ENCODE data around the gene COQ6. TPM values are rescaled to one million over a fixed set of nuclear protein-coding genes. Genes with fewer than 3 reads are reported as not detected.
"Not testable (repeated sequence)": the region's sequence is repeated elsewhere in the genome, so short reads cannot be mapped to it uniquely, and the experiment has no call there.

Gene COQ6
- total and polyA plus RNA-seq, 2 of the 8 experiments (the other 6 are each of a cell fraction or from before 2014, with no cell fraction given): 9.5 to 15.5 TPM

DNA sequence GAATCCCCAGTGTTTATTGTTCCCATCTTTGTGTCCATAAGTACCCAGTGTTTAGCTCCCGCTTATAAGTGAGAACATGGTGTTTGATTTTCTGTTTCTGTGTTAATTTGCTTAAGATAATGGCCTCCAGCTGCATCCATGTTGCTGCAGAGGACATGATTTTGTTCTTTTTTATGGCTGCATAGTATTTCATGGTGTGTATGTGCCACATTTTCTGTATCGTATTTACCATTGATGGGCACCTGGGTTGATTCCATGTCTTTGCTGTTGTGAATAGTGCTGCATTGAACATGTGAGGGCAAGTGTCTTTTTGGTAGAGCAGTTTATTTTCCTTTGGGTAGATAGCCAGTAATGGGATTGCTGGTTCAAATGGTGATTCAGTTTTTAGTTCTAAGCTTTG, 30.6 kb upstream of the COQ6 start:
- not testable (repeated sequence) for H3K27me3 ChIP-seq (replicated peaks in 1 of 4; ENCODE audit: control insufficient read depth in 3 of 4, extremely low read depth in 1 of 4, insufficient read depth in 3 of 4, low read length in 3 of 4); H3K56ac ChIP-seq (replicated peaks; ENCODE audit: insufficient read length, low read depth, low read length); DNase-seq (ENCODE audit: low read depth in 1 of 2, low spot score in 2 of 2); H3K18ac ChIP-seq (ENCODE audit: extremely low read depth, low read length); H4K91ac ChIP-seq (replicated peaks; ENCODE audit: insufficient read length, low read length); H3K23me2 ChIP-seq (ENCODE audit: low read depth, low read length); H2BK20ac ChIP-seq (ENCODE audit: low read length); H3K4me2 ChIP-seq (ENCODE audit: insufficient read depth in 1 of 2, low read depth in 2 of 2, low read length in 2 of 2); H2AFZ ChIP-seq (ENCODE audit: low read length); H4K20me1 ChIP-seq (replicated peaks in 1 of 2; ENCODE audit: control insufficient read depth in 1 of 2, insufficient read depth in 2 of 2, low read length in 2 of 2); H3K79me2 ChIP-seq (ENCODE audit: control insufficient read depth in 1 of 2, insufficient read depth in 2 of 2, low read length in 2 of 2); H4K5ac ChIP-seq (ENCODE audit: insufficient read length, low read depth, low read length); FAIRE-seq; H3K4me3 ChIP-seq (ENCODE audit: extremely low read depth in 1 of 4, insufficient read depth in 2 of 4, low read depth in 3 of 4, low read length in 4 of 4); H2AK5ac ChIP-seq (ENCODE audit: low read depth, low read length); H3K9ac ChIP-seq (replicated peaks in 1 of 4; ENCODE audit: extremely low read depth in 1 of 4, low read depth in 3 of 4, low read length in 3 of 4); H3K27ac ChIP-seq (ENCODE audit: low read depth, low read length); H4K8ac ChIP-seq (ENCODE audit: extremely low read depth, insufficient read depth, low read length); H2BK5ac ChIP-seq (ENCODE audit: low read depth, low read length); H3K23ac ChIP-seq (ENCODE audit: insufficient read length); H2BK12ac ChIP-seq (ENCODE audit: low read depth, low read length); H2BK120ac ChIP-seq (replicated peaks; ENCODE audit: low read depth, low read length); H2BK15ac ChIP-seq (ENCODE audit: low read length); H3K4ac ChIP-seq (replicated peaks; ENCODE audit: insufficient read length, low read depth, low read length); H3K9me3 ChIP-seq (ENCODE audit: insufficient read depth in 2 of 2, low read depth in 1 of 2, low read length in 1 of 2); H3K79me1 ChIP-seq (ENCODE audit: low read depth, low read length); H3K4me1 ChIP-seq (replicated peaks in 1 of 4; ENCODE audit: control insufficient read depth in 3 of 4, insufficient read depth in 4 of 4, low read length in 3 of 4); H3K14ac ChIP-seq (ENCODE audit: insufficient read length)
- CTCF ChIA-PET (ENCODE audit: partially characterized antibody): interaction anchor here (0.6 to 0.9 kb wide), 3 partner anchors 16 to 1201 kb away, joined by 3 read pairs; no protein-coding TSS in a partner anchor
- POLR2A ChIA-PET (ENCODE audit: partially characterized antibody): interaction anchor here (0.6 to 0.7 kb wide), 2 partner anchors 14 to 55 kb away, joined by 3 read pairs; no protein-coding TSS in a partner anchor
- H3K36me3 ChIP-seq (ENCODE audit: control insufficient read depth in 2 of 4, insufficient read depth in 4 of 4, low read length in 3 of 4): peaks cover 11 to 34% (median 21%) of the 10 kb centered on the region in 4 experiments
- WGBS, 2 experiments (ENCODE audit: extremely low coverage in 1 of 2, insufficient coverage in 1 of 2, insufficient read length in 1 of 2, insufficient replicate concordance in 2 of 2, low coverage in 1 of 2, low lambda C conversion rate in 2 of 2, missing lambda C conversion rate in 1 of 2): 89% methylated on average over 2 of the region's 2 CpGs; no CpG with 5 or more reads in 1 of the 2 experiments
